Measurements from ENCODE around the gene CLK1. TPM values are rescaled to one million over a fixed set of nuclear protein-coding genes. Genes with fewer than 3 reads are reported as not detected.
"Not testable (repeated sequence)": the region's sequence is repeated elsewhere in the genome, so short reads cannot be mapped to it uniquely, and the experiment has no call there.

The CLK1 gene
- polyA plus RNA-seq, 4 donors, result 228 to 310 (median 285) TPM

DNA sequence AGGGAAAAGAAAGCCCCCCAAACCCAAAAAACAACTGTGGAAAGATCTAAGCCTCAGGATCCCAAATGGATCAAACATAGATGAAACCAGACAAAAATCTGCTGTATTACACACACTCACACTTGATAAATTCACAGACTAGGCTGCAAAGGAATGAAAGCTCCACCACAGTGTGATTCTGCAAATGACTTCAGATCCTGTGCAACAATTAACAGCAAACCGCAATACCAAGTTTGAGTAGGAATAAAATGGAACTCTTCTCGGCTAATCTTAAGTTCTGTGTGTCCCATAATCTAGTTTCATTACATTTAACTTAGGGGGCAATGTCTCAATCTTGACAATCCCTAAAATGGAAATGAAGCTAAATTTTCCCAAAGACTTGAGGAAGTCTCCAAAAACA lies 11.9 kb downstream of the CLK1 start:
- no peak for DNase-seq (ENCODE audit: low read depth in 4 of 4, low spot score in 3 of 4)

DNA sequence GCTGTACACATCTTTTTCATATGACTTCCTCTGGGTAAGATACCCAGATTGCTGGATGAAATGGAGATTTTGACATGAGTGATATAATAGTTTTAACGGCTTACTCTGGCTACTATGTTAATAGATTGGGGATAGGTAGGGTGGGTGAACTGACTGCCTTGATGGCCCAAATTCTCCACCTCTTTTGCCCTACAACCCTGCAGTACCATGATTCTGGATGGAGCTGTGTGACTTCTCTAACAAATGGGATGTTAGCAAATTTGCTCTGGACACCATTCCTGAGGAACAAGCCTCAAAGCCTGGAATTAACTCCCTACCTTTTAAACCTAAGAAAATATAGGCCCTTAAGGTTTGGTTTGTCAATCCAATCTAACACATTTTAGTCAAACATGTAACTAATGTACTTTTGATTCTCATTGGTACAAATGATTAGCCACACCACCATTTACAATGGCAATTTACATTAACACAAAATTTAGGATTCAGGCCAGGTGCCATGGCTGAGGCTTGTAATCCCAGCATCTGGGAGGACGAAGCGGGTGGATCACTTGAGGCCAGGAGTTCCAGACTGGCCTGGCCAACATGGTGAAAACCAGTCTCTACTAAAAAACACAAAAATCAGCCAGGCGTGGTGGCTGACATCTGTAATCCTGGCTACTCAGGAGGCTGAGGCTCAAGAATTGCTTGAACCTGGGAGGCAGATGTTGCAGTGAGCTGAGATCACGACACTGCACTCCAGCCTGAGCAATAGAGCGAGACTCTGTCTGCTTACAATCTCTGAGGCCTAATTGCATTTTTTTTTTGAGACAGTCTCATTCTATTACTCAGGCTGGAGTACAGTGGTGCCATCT lies 12.8 kb downstream of the CLK1 start:
- no peak for DNase-seq (ENCODE audit: low read depth in 4 of 4, low spot score in 3 of 4)

DNA sequence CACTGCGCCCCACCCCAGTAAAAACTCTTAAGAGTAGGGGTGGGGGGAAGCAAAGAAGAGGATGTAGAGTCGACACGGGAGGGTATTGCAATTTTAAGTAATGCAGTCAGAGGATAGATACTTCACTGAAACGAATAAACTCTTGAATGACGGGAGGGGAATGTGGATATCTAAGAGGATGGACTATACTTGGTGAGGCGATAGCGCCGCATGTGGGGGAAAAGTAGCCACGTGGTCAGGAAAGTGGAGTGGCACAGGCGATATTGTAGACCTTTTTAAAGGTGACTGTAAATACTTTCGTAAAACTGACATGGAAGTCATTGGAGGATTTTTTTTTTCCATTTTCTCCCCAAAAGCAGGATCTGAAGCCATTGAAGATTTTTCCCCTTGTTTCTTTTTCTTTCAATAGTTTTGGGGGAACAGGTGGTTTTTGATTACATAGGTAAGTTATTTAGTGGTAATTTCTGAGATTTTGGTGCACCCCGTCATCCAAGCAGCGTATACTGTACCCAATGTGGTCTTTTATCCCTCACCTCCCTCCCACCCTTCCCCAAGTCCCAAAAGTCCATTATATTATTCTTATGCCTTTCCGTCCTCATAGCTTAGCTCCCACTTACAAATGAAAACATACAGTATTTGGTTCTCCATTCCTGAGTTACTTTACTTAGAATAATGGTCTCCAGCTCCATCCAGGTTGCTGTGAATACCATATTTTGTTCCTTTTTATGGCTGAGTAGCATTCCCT lies 13.8 kb downstream of the CLK1 start:
- no peak for DNase-seq (ENCODE audit: low read depth in 4 of 4, low spot score in 3 of 4)

DNA sequence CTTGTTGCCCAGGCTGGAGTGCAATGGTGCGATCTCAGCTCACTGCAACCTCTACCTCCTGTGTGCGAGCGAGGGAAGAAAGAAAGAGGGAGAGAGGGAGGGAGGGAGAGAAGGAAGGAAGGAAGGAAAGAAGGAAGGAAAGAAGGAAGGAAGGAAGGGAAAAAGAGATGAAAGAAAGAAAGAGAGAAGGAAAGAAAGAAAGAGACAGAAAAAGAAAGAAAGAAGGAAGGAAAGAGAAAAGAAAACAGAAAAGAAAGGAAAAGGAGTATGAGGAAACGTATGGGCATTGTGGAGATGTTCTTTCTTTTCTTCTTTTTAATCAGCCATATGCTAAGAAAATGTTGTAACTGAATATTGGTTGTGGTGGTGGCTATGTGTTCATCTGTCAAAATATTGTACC lies 16.5 kb downstream of the CLK1 start:
- DNase-seq (ENCODE audit: low read depth in 4 of 4, low spot score in 3 of 4), result no peak

DNA sequence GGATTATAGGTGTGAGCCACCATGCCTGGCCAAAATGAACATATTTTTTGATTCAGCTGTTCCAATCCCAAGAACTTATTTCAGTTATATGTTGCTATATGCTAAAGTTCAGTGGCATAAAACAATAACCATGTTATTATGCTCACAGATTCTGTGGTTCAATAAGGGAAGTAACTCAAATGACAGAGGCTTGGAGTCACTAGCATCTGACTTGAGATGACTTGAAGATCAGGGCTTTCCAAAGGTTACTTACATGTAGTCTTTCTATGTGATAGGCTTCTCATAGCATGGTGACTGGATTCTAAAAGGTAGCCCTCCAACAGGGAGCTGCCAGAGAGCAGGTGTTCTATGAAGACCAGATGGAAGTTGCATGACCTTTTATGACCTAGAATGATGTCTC lies 17.2 kb downstream of the CLK1 start:
- no peak for DNase-seq (ENCODE audit: low read depth in 4 of 4, low spot score in 3 of 4)

DNA sequence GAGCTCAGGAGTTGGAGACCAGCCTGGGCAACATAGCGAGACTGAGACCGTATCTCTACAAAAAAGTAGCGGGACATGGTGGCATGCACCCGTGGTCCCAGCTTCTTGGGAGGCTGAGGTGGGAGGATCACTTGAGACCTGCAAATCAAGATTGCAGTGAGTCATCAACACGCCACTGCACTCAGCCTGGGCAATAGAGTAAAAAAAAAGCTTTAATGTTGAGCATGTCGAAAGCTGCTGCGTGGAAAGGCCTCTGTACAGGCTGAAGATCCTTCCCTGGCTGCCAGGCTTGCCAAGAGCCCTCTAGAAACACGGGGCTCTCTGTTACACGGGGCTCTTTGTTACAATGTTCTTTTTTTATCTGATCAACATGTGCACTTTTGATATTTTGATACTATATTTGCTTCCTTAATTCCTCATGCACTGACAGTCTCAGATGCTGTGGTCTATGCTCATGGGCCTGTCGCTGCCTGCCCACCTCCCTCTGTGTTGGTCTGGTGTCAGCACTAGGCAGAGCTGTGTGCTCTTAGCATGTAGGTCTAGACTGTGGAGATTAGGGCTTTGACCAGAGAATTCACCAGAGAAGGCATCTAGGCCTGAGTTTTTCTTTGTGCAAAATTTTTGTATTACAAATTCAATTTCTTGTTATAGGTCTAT lies 18.7 kb downstream of the CLK1 start:
- DNase-seq (ENCODE audit: low read depth in 4 of 4, low spot score in 3 of 4), result no peak

DNA sequence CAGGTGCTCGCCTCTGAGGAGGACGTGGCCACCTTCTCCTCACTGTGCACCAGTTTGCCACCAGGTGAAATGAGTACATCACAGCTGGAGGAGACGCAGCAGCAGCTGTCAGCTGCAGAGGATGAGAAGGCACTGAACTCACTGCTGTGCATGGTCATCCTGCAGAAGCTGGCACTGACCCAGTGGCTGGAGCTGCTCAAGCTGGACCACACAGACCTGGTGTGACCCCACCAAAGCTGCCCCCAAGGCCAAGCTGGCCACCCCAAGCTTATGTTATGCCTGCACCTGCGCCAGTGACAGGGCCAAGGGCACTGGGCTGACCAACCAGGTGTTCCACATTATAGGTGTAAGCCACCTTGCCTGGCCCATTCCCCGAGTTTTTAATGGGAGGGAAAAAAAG lies 19.3 kb downstream of the CLK1 start:
- no peak for DNase-seq (ENCODE audit: low read depth in 4 of 4, low spot score in 3 of 4)

DNA sequence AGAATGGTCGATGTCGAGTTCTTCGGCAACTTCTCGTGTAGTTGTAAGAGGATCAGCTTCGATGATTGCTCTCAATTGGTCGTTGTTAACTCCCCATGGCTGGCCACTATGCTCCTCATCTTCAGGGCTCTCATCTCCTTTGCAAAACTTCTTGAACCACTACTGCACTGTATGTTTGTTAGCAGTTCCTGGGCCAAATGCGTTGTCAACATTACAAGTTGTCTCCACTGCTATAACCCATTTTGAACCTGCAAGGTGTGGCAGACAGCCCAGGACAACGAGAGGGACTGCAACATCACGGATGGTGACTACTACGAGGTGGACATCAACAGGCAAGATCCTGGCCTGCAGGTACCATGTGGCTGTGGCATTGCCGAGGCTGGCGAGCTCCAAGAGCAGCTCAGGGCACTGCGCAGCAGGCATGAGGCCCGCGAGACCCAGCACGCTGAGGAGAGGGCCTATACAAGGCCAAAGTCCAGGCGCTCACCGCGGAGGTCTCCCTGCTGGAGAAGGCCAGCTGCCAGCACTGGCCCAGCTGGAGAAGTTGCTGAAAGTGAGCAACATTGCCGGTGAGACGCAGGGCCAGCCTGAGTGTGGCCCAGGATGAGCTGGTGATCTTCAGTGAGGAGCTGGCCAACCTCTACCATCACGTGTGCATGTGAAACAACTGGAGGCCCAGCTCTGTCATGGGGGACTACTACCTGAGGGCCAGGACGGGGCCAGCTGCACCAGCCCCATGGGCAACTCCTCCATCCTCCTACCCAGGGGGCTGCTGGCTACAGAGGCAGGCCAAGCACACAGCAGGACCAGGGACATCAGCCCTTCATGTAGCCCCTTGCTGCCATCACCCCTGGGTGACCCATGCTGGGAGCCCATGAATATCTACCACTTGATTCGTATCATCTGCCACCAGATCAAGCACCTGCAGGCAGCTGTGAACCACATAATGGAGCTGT lies 20.2 kb downstream of the CLK1 start:
- DNase-seq (ENCODE audit: low read depth in 4 of 4, low spot score in 3 of 4), result no peak

DNA sequence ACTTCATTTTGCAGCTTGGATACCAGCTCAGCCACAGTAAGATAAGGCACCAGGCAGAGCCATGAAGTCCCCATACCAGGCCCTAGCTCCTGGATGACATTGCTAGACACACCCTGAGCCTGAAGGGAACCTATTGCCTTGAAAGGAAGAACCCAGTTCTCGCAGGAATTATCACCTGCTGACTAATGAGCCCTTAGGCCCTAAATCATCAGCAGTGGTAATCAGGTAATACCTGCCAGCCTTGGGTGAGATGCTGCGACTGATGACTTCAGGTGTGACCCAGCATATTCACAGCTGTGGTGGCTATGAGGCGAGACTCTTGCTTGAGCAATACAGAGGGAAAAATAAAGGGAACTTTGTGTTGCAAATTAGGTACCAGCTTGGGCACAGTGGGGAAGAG lies 24.9 kb downstream of the CLK1 start:
- DNase-seq (ENCODE audit: low read depth in 4 of 4, low spot score in 3 of 4), result no peak

DNA sequence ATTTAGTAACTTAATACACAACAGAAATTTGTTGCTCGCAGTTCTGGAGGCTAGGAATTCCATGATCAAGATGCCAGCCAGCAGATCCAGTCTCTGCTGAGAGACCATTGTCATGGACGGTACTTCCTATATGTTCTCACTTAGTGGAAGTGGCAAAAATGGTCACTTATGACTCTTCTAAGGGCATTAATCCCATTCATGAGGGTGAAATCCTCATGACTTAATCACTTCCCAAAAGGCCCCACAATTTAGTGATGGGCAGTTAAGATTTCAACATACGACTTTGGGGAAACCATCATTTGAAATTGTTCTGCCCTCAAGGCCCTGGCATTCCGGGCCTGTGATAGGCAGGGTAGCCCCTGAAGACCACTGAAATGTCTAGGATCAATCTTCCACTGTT lies 29.8 kb downstream of the CLK1 start:
- no peak for DNase-seq (ENCODE audit: low read depth in 4 of 4, low spot score in 3 of 4)

DNA sequence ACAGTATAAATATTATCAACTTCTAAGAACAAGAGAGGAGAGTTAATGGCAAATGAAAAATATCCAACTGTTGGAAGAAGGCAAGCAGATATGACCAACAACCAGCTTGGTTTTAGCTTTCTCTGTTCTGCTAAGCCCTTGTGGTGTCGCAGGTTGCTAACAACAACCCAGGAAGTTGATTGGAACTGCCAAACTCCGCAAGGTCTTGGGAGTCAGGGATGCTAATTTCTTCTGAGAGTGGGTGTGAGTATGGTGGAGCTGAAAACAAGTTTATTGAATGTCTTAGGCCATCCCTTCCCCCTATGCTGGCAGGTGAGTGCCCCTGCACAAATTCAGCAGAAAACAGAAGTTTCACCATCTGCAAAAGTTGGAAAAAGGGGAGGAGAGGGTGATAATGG lies 35.2 kb downstream of the CLK1 start:
- DNase-seq (ENCODE audit: low read depth in 4 of 4, low spot score in 3 of 4), result no peak

DNA sequence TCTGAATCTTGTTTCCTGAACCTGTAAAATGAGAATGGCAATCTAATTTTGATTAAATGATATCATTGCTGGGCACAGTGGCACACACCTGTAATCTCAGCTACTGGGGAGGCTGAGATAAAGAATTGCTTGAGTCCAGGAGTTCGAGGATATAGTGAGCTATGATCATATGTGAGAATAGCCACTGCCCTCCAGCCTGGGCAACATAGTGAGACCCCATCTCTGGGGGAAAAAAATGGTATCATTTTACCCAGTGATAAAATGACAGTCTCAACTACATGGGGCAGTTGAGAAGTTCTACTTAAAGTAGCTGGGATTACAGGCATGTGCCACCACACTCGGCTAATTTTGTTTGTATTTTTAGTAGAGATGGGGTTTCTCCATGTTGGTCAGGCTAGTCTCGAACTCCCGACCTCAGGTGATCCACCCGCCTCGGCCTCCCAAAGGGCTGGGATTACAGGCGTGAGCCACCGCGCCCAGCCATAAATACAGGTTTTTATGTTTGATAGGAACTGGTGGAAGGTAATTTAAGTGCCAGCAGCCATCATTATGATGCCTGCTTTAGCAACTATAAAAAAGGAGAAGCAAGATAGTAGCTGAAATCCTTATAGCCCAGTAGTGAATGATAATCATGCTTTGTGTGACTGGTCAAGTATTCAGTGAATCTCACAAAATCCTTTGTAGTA lies 35.7 kb downstream of the CLK1 start:
- DNase-seq (ENCODE audit: low read depth in 4 of 4, low spot score in 3 of 4), result no peak

DNA sequence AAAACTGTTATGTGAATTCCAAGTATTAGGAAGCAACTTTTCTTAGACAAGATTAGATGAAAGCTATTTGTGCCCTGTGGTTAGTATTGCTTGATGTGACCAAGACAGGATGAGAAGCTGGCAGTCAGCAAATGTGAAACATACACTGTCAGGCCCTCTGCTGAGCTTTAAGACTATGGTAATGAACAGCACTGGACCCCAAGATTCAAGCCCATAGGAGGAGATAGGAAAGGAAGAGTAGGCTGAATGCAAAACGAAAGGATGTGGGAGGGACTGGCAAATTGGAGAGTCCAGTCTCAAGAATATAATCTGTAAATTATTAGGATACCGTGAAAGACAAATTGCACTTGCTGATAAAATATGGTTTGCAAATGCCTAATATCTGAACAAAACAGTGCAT lies 36.4 kb downstream of the CLK1 start:
- no peak for DNase-seq (ENCODE audit: low read depth in 4 of 4, low spot score in 3 of 4)

DNA sequence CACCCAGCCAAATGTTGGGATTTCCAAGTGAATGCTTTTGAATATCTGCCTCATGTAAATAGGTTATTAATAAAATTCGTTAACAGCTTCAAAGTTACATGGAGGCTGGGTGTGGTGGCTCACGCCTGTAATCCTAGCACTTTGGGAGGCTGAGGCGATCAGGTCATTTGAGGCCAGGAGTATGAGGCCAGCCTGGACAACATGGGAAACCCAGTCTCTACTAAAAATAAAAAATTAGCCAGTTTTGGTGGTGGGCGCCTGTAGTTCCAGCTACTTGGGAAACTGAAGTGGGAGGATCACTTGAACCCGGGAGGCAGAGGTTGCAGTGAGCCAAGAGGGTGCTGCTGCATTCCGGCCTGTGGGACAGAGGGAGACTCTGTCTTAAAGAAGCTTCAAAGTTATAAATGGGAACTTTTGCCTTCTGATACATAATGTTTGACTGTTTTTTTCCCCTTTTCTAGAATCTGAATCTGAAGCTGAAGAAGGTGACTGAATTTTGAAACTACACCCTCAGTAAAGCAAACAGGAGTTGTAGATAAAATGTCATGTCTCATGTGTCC lies 42.7 kb downstream of the CLK1 start:
- no peak for DNase-seq (ENCODE audit: low read depth in 4 of 4, low spot score in 3 of 4)

DNA sequence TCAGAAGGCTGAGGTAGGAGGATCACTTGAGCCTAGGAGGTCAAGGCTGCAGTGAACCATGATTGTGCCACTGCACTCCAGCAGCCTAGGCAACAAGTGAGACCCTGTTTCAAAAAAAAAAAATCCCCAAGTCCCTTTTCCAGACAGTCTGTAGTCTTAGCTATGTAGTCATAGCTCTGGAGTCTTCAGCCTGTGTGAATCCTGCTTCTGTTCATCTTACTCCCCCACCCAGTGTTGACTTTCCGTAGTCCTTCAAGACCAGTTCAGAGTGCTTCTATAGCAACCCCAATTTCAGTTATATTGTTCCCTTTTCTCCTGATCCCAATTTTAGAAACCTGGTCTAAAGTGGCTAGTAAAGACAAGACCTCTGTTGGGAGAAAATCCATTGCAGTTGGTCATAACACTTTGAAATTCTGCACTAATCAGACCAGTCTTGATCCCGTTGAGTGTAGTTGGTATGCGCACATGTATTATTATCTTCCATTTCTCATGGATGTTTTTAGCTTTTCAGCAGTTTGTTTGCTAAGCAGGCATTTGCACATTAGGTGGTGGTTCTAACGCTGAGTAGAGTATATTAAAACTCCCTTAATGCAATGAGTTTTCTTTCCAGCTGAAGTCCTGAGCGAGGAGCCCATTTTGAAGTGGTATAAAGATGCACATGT lies 43.8 kb downstream of the CLK1 start:
- no peak for DNase-seq (ENCODE audit: low read depth in 4 of 4, low spot score in 3 of 4)

DNA sequence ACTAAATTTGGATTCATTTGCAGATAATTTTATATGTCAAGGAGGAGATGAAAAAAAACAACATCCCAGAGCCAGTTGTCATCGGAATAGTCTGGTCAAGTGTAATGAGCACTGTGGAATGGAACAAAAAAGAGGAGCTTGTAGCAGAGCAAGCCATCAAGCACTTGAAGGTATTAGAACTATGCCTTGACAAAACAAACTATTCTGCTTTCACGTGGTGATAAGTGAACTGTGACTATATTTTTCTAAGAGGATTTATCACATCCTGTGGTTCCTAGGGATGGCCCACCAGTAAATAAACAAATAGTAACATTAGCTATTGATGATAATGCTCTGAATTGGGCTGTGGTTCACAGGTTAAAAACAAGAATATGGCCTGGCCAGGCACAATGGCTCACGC lies 45.7 kb downstream of the CLK1 start:
- DNase-seq (ENCODE audit: low read depth in 4 of 4, low spot score in 3 of 4), result not testable (repeated sequence)

DNA sequence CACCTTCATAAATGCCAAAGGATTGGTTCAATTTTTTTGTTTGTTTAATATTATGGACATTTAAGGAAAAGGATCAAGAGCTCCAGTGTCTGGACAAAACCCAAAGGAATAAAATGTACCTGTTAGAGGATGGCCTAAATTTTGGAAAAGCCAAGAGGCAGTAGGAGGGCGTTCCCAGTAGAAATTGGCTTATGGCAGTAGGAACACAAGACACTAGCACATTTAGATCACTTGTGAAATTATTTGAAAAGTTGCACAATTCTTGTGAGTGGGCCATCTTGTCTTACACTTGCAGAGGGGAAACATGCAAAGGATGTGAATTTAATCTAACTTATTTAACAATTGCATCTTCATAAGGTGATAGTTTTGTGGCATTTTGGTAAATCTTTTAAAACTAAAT lies 49.5 kb downstream of the CLK1 start:
- no peak for DNase-seq (ENCODE audit: low read depth in 4 of 4, low spot score in 3 of 4)

DNA sequence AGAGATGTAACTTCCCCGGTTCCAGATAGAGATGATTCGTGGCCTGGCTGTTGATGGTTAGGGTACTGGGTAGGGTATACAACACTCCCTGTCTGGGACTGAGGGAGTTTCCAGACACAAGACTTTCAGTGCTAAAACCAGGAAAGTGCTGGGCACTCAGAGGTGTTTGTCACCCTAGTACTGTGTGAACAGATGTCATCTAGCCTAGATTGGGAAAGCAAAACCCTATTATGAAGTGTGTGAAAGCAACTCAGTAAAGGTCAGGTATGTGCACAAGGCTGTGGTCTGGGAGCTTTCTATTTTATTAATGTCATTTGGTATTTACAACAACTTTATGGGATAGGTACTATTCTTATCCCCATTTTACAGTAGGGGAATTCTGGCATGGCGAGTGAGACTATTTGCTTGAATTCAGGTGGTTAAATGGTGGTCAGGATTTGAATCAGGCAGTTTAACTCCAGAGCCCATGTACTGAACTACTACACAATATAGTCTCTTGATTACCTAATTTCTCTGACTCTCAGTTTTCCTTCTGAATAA lies 50.1 kb downstream of the CLK1 start:
- no peak for DNase-seq (ENCODE audit: low read depth in 4 of 4, low spot score in 3 of 4)
